ENCODE results near the gene RNF222. TPM values are rescaled to one million over a fixed set of nuclear protein-coding genes. Genes with fewer than 3 reads are reported as not detected.

The RNF222 gene, protein sequence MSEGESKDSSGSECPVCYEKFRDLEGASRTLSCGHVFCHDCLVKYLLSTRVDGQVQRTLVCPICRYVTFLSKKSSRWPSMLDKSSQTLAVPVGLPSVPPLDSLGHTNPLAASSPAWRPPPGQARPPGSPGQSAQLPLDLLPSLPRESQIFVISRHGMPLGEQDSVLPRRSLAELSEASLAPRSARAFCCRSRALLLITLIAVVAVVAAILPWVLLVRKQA
- polyA plus RNA-seq (2011; rRNA removed) (not detected in 2 replicates), polyA plus RNA-seq (2017; fragmentation: RNase III; extraction: RNeasy Plus Mini Kit Qiagen cat#74134 plus additional on column Dnase treatment) (not detected in 3 replicates), polyA minus RNA-seq (2011; rRNA and poly(A)+ RNA removed) (not detected in 2 replicates)
- 0.01 TPM in 1 of 2 replicates, not detected in the other for polyA plus RNA-seq (2012; cell fraction: cytosol; rRNA removed)
- polyA plus RNA-seq (2012; cell fraction: nucleus; rRNA removed): 0.01 TPM in 1 of 2 replicates, not detected in the other

DNA sequence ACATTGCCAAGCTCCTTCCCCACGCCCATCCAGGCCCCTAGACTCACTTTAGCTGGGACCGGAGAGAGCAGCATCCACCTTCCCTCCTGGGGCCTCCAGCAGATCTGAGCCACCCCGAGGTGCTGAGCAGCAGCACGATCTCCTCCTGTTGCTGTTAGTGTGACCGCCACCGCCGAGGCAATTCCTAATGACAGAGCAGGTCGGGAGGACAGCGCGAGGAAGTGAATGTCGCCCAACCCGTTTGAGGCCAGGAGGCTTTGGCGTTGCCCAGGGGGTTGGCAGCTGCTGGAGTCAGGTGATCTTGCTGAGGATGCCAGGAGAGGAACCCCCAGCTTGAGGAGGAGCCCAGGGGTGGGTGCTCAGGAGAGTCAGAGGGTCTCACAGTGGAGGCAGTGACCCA lies at the start of gene RNF222:
TSS of gene RNF222 (minus strand) at position 192 of the 400 bp plus-strand sequence. CDS start 4,366 bp downstream, outside the sequence.
- CTCF ChIA-PET: interaction anchor here (1.0 to 9.3 kb wide), 5 partner anchors 11 to 390 kb away, joined by 3 to 71 read pairs (median 4); partner anchors contain the start of gene RPL26
- peak in 1 of 2 experiments; percentile 5; a peak in 1 of 6 replicates for ATAC-seq
- no peak within 1 kb of the TSS for H3K4me2 ChIP-seq

More for the DNA sequence above, at the start of gene RNF222:
- Histone ChIP-seq H3K27ac (no peak within 1 kb of the TSS), H3K4me3 (no peak within 1 kb of the TSS), H3K9me3 (no peaks in the 10 kb centered on the region), H3K4me1 (no peaks in the 10 kb centered on the region)
- FAIRE-seq: no peak
- WGBS (ENCODE audit: missing lambda C conversion rate): 25% methylated on average over 12 of the region's 13 CpGs
- POLR2A ChIA-PET: interaction anchor here (1.0 kb wide), 1 partner anchor 233 kb away, joined by 4 read pairs; the partner anchor contains the start of gene MYH10
- no peak for DNase-seq (ENCODE audit: low read depth in 1 of 2, low spot score in 1 of 2)
- TF ChIP-seq REST (IDR thresholded peaks at IDR 0.05) (no peak), HEYL (CRISPR knock-in tag; IDR thresholded peaks at IDR 0.05) (no peak), BHLHE40 (IDR thresholded peaks at IDR 0.05; ENCODE audit: low read depth, low read length) (no peak), HDAC2 (IDR thresholded peaks at IDR 0.05) (no peak), ZSCAN20 (CRISPR knock-in tag; IDR thresholded peaks at IDR 0.05) (no peak), TFCP2L1 (CRISPR knock-in tag; IDR thresholded peaks at IDR 0.05) (no peak), HOXB5 (CRISPR knock-in tag; IDR thresholded peaks at IDR 0.05) (no peak), TP53 (CRISPR knock-in tag; IDR thresholded peaks at IDR 0.05) (no peak), ESRRA (IDR thresholded peaks at IDR 0.05; ENCODE audit: borderline replicate concordance, low read length) (no peak), USF2 (IDR thresholded peaks at IDR 0.05) (no peak), ZC3H11A (IDR thresholded peaks at IDR 0.05) (no peak), SREBF2 (IDR thresholded peaks at IDR 0.05) (no peak), ATOH8 (CRISPR knock-in tag; IDR thresholded peaks at IDR 0.05; ENCODE audit: low read depth) (no peak), JUNB (IDR thresholded peaks at IDR 0.05) (no peak), FOSL2 (IDR thresholded peaks at IDR 0.05) (no peak), FOSL2 (CRISPR knock-in tag; IDR thresholded peaks at IDR 0.05) (no peak)
- TF ChIP-seq, protein P1, sequence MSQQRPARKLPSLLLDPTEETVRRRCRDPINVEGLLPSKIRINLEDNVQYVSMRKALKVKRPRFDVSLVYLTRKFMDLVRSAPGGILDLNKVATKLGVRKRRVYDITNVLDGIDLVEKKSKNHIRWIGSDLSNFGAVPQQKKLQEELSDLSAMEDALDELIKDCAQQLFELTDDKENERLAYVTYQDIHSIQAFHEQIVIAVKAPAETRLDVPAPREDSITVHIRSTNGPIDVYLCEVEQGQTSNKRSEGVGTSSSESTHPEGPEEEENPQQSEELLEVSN (IDR thresholded peaks at IDR 0.05; ENCODE audit: borderline replicate concordance, low read depth): no peak
- TF ChIP-seq, protein P2, sequence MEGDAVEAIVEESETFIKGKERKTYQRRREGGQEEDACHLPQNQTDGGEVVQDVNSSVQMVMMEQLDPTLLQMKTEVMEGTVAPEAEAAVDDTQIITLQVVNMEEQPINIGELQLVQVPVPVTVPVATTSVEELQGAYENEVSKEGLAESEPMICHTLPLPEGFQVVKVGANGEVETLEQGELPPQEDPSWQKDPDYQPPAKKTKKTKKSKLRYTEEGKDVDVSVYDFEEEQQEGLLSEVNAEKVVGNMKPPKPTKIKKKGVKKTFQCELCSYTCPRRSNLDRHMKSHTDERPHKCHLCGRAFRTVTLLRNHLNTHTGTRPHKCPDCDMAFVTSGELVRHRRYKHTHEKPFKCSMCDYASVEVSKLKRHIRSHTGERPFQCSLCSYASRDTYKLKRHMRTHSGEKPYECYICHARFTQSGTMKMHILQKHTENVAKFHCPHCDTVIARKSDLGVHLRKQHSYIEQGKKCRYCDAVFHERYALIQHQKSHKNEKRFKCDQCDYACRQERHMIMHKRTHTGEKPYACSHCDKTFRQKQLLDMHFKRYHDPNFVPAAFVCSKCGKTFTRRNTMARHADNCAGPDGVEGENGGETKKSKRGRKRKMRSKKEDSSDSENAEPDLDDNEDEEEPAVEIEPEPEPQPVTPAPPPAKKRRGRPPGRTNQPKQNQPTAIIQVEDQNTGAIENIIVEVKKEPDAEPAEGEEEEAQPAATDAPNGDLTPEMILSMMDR (IDR thresholded peaks at IDR 0.05): no peak
